ENCODE data around the gene CMTM8. TPM values are rescaled to one million over a fixed set of nuclear protein-coding genes. Genes with fewer than 3 reads are reported as not detected.

The CMTM8 gene
- total RNA-seq, 2 experiments from 2014 or later, result 6.1 to 7.5 TPM

- no peak for DNase-seq
- H3K27me3 Mint-ChIP-seq, result no peaks in the 10 kb centered on the region
- POLR2A ChIA-PET, result no interaction called here
These were observed 44.2 kb downstream of the CMTM8 start for GRCh38 chr3:32282578-32283154.

GRCh38 chr3:32283304-32283703 lies 44.8 kb downstream of the CMTM8 start:
- ChIA-PET POLR2A (no interaction called here), CTCF (no interaction called here)
- H3K27me3 Mint-ChIP-seq, result no peaks in the 10 kb centered on the region
- H3K27ac ChIP-seq (ENCODE audit: low read depth in 1 of 2, low read length in 2 of 2), result no peak overlapping the region
- ATAC-seq (ENCODE audit: poor library complexity) (no peak), DNase-seq (no peak)
- peaks cover 5% of the 10 kb centered on the region for H3K36me3 ChIP-seq (ENCODE audit: insufficient read depth, low read length)
- peak overlapping the region; percentile 87 for H3K27ac Mint-ChIP-seq
- no peak for TF ChIP-seq CTCF (IDR thresholded peaks at IDR 0.05)
- peaks cover 27% of the 10 kb centered on the region for H3K4me1 ChIP-seq (ENCODE audit: insufficient read depth, low read length)
- H3K9me3 ChIP-seq (ENCODE audit: control insufficient read depth in 1 of 2, insufficient read depth in 1 of 2, low read length in 2 of 2), result no peaks in the 10 kb centered on the region
- H3K36me3 Mint-ChIP-seq (ENCODE audit: low read depth), result no peaks in the 10 kb centered on the region
- H3K4me3 ChIP-seq (ENCODE audit: low read length), result no peak overlapping the region
- intact Hi-C loops (cut with DNase I, micrococcal nuclease), result loop anchor here in 1 of 2 experiments (2.0 kb wide), 1 partner anchor 25 kb away; no protein-coding TSS in a partner anchor
- H3K9me3 Mint-ChIP-seq, result no peaks in the 10 kb centered on the region
- H3K4me3 Mint-ChIP-seq, result no peak overlapping the region
- H3K27me3 ChIP-seq (ENCODE audit: control insufficient read depth in 1 of 2, insufficient read depth in 2 of 2, low read length in 2 of 2), result no peaks in the 10 kb centered on the region
- peaks cover 41% of the 10 kb centered on the region for H3K4me1 Mint-ChIP-seq (ENCODE audit: low read depth)

More at GRCh38 chr3:32282578-32283154, 44.2 kb downstream of the CMTM8 start:
- Mint-ChIP-seq H3K27ac (no peak overlapping the region), H3K4me3 (no peak overlapping the region), H3K4me1 (ENCODE audit: low read depth) (peaks cover 41% of the 10 kb centered on the region), H3K36me3 (ENCODE audit: low read depth) (no peaks in the 10 kb centered on the region), H3K9me3 (no peaks in the 10 kb centered on the region)
- Histone ChIP-seq H3K4me3 (ENCODE audit: low read length) (no peak overlapping the region), H3K27ac (ENCODE audit: low read depth in 1 of 2, low read length in 2 of 2) (no peak overlapping the region), H3K4me1 (ENCODE audit: insufficient read depth, low read length) (peaks cover 24% of the 10 kb centered on the region), H3K27me3 (ENCODE audit: control insufficient read depth in 1 of 2, insufficient read depth in 2 of 2, low read length in 2 of 2) (no peaks in the 10 kb centered on the region), H3K9me3 (ENCODE audit: control insufficient read depth in 1 of 2, insufficient read depth in 1 of 2, low read length in 2 of 2) (no peaks in the 10 kb centered on the region), H3K36me3 (ENCODE audit: insufficient read depth, low read length) (peaks cover 5% of the 10 kb centered on the region)
- CTCF ChIA-PET, result no interaction called here
- intact Hi-C loops (cut with DNase I, micrococcal nuclease), result loop anchor here in 1 of 2 experiments (2.0 kb wide), 1 partner anchor 24 kb away; no protein-coding TSS in a partner anchor
- ATAC-seq (ENCODE audit: poor library complexity), result no peak
- no peak for TF ChIP-seq CTCF (IDR thresholded peaks at IDR 0.05)

GRCh38 chr3:32284443-32285212 lies 46.1 kb downstream of the CMTM8 start:
- POLR2A ChIA-PET, result interaction anchor here (1.0 kb wide), 1 partner anchor 44 kb away, joined by 5 read pairs; no protein-coding TSS in a partner anchor
- Histone ChIP-seq H3K4me3 (ENCODE audit: low read length) (no peak overlapping the region), H3K4me1 (ENCODE audit: insufficient read depth, low read length) (peaks cover 37% of the 10 kb centered on the region), H3K27me3 (ENCODE audit: control insufficient read depth in 1 of 2, insufficient read depth in 2 of 2, low read length in 2 of 2) (no peaks in the 10 kb centered on the region), H3K36me3 (ENCODE audit: insufficient read depth, low read length) (peaks cover 5% of the 10 kb centered on the region), H3K9me3 (ENCODE audit: control insufficient read depth in 1 of 2, insufficient read depth in 1 of 2, low read length in 2 of 2) (no peaks in the 10 kb centered on the region), H3K27ac (ENCODE audit: low read depth in 1 of 2, low read length in 2 of 2) (peak overlapping the region; percentile 3 to 27)
- peaks cover 51% of the 10 kb centered on the region for H3K4me1 Mint-ChIP-seq (ENCODE audit: low read depth)
- H3K4me3 Mint-ChIP-seq, result no peak overlapping the region
- ATAC-seq (ENCODE audit: poor library complexity), result no peak
- CTCF ChIA-PET, result interaction anchor here (2.7 kb wide), 1 partner anchor 45 kb away, joined by 8 read pairs; no protein-coding TSS in a partner anchor
- no peaks in the 10 kb centered on the region for H3K9me3 Mint-ChIP-seq
- intact Hi-C loops (cut with DNase I, micrococcal nuclease), result loop anchor here in 1 of 2 experiments (5.0 kb wide), 1 partner anchor 47 kb away; the partner anchor contains the start of gene CMTM8
- no peak for TF ChIP-seq CTCF (IDR thresholded peaks at IDR 0.05)
- no peaks in the 10 kb centered on the region for H3K36me3 Mint-ChIP-seq (ENCODE audit: low read depth)
- no peak for DNase-seq
- H3K27me3 Mint-ChIP-seq, result no peaks in the 10 kb centered on the region
- H3K27ac Mint-ChIP-seq, result peak overlapping the region; percentile 87
